Endothelial cell of umbilical vein (primary cell): ENCODE measurements around the gene TMEM121B. TPM values are rescaled to one million over a fixed set of nuclear protein-coding genes. Genes with fewer than 3 reads are reported as not detected.

Experiments
- BruUV-seq: library from RNA; stranded (reverse); fragments of 400-500 nt; replicated peaks from 2 replicates; lab custom pipeline; 2021; lab: Mats Ljungman, UMichigan
- CTCF ChIA-PET: fragments of 300-600, 350-600 bp; sonication (Branson Sonifier 250); formaldehyde crosslinking; loops from one replicate; lab custom pipeline; 2021; ENCODE audit warnings: antibody characterized with exemption, inconsistent platforms; lab: Charles Lee
- POLR2A ChIA-PET: fragments of 300-600, 350-600 bp; sonication (Branson Sonifier 250); formaldehyde crosslinking; loops from one replicate; lab custom pipeline; 2021; ENCODE audit warnings: antibody characterized with exemption, inconsistent platforms; lab: Charles Lee
- DNase-seq: peaks from one replicate; pipeline ENCODE4 v3.0.0-alpha.2; 2011; ENCODE audit warnings: low read depth, low spot score
- FAIRE-seq: peaks from 2 replicates; lab custom pipeline; 2011; peaks lifted over from hg19 to GRCh38; lab: Jason Lieb, UNC
- H2AFZ ChIP-seq: 2 replicates; pipeline ENCODE4 v1.6.0; 2012; ENCODE audit warnings: low read depth, low read length, control low read depth, inconsistent platforms
- H3K27ac ChIP-seq: 2 replicates; pipeline ENCODE4 v1.5.1; 2011; ENCODE audit warnings: low read depth, mild to moderate bottlenecking, control low read depth, low read length, moderate library complexity; ENCODE audit not compliant: insufficient read depth
- H3K27me3 ChIP-seq, 2 experiments: 2 replicates each; pipeline versions ENCODE4 v1.6.0 to v1.6.1; 2011; ENCODE audit warnings: low read length in 2 of 2, mixed read lengths in 1 of 2; ENCODE audit not compliant: control insufficient read depth in 2 of 2, insufficient read depth in 2 of 2
- H3K36me3 ChIP-seq, 2 experiments: 2 replicates in 1 of 2; 3 replicates in 1 of 2; pipeline ENCODE4 v1.5.1; 2011; ENCODE audit warnings: low read length in 2 of 2, mild to moderate bottlenecking in 1 of 2, moderate library complexity in 1 of 2; ENCODE audit not compliant: control insufficient read depth in 2 of 2, insufficient read depth in 2 of 2; ENCODE audit errors: extremely low read depth in 1 of 2
- H3K4me1 ChIP-seq: 3 replicates; pipeline ENCODE4 v1.5.1; 2011; ENCODE audit warnings: mild to moderate bottlenecking, low read length; ENCODE audit not compliant: control insufficient read depth, insufficient read depth; ENCODE audit errors: extremely low read depth
- H3K4me2 ChIP-seq: 2 replicates; pipeline ENCODE4 v1.6.1; 2011; ENCODE audit warnings: low read length, control low read depth, mixed read lengths; ENCODE audit not compliant: insufficient read depth
- H3K4me3 ChIP-seq, 3 experiments: fragments of 200-600 bp in 1 of 3; sonication (generic), shearing (Covaris generic) in 1 of 3; replicated peaks in 1 of 3; 2 replicates each; pipeline ENCODE4 v1.5.1; 2011 to 2016; ENCODE audit warnings: control low read depth in 3 of 3, low read length in 3 of 3, mild to moderate bottlenecking in 2 of 3, inconsistent platforms in 1 of 3, low read depth in 1 of 3, moderate library complexity in 1 of 3; ENCODE audit not compliant: insufficient read depth in 1 of 3
- H3K79me2 ChIP-seq: 2 replicates; pipeline ENCODE4 v1.6.0; 2012; ENCODE audit warnings: low read length, inconsistent platforms; ENCODE audit not compliant: control insufficient read depth, insufficient read depth
- H3K9ac ChIP-seq: replicated peaks from 2 replicates; pipeline ENCODE3; 2011; ENCODE audit warnings: low read length, control low read depth; ENCODE audit not compliant: insufficient read depth; ENCODE audit errors: extremely low read depth
- H3K9me1 ChIP-seq: replicated peaks from 3 replicates; pipeline ENCODE4 v1.6.0; 2011; ENCODE audit warnings: mild to moderate bottlenecking, low read length; ENCODE audit not compliant: control insufficient read depth, insufficient read depth; ENCODE audit errors: extremely low read depth
- H3K9me3 ChIP-seq: replicated peaks from 2 replicates; pipeline ENCODE4 v1.5.1; 2012; ENCODE audit warnings: low read length, inconsistent platforms; ENCODE audit not compliant: control insufficient read depth, insufficient read depth
- H4K20me1 ChIP-seq: replicated peaks from 2 replicates; pipeline ENCODE3; 2011; ENCODE audit warnings: mild to moderate bottlenecking, low read length; ENCODE audit not compliant: control insufficient read depth, insufficient read depth; ENCODE audit errors: extremely low read depth
- EZH2 ChIP-seq: IDR thresholded peaks from 2 replicates; pipeline ENCODE4 v1.6.1; 2012; ENCODE audit warnings: borderline replicate concordance, low read depth, mild to moderate bottlenecking, moderate library complexity, low read length, inconsistent platforms; ENCODE audit not compliant: severe bottlenecking
- FOS ChIP-seq: IDR thresholded peaks from 2 replicates; pipeline ENCODE4 v1.6.1; 2011; ENCODE audit warnings: mild to moderate bottlenecking, low read length, moderate library complexity, borderline replicate concordance; ENCODE audit not compliant: insufficient read depth
- GATA2 ChIP-seq: IDR thresholded peaks from 2 replicates; pipeline ENCODE4 v1.7.0; 2011; ENCODE audit warnings: low read depth, mild to moderate bottlenecking, moderate library complexity, mixed read lengths, low read length; ENCODE audit not compliant: insufficient read length, insufficient read depth
- JUN ChIP-seq: IDR thresholded peaks from 2 replicates; pipeline ENCODE4 v1.6.1; 2011; ENCODE audit warnings: borderline replicate concordance, low read depth; ENCODE audit not compliant: insufficient read length, insufficient read depth
- MAX ChIP-seq: IDR thresholded peaks from 2 replicates; pipeline ENCODE4 v1.6.1; 2011; ENCODE audit not compliant: insufficient read depth, insufficient read length
- MYC ChIP-seq: IDR thresholded peaks from one replicate; pipeline ENCODE4 v1.6.1; 2011; ENCODE audit warnings: mild to moderate bottlenecking, low read depth, low read length
- POLR2A ChIP-seq: IDR thresholded peaks from 2 replicates; pipeline ENCODE4 v1.6.1; 2012; ENCODE audit warnings: low read depth, mild to moderate bottlenecking, control low read depth, low read length
- POLR2AphosphoS5 ChIP-seq: IDR thresholded peaks from 2 replicates; pipeline ENCODE4 v1.6.1; 2012; ENCODE audit warnings: low read depth, mild to moderate bottlenecking, control low read depth, low read length, moderate library complexity; ENCODE audit not compliant: insufficient read depth
- dilution Hi-C: fragments of 300-500 bp; cut with MboI; formaldehyde crosslinking; loops from one replicate; pipeline ENCODE4 v1.15.0; 2019; ENCODE audit warnings: low sequenced_read_pairs; ENCODE audit not compliant: extremely low pct_ligation_motif_present
- intact Hi-C: fragments of 100-400 bp; cut with micrococcal nuclease; formaldehyde crosslinking; loops from one replicate; pipeline ENCODE4 v1.10.0; 2022
- polyA plus RNA-seq, 4 experiments: library from polyadenylated mRNA; depleted of rRNA in 3 of 4; stranded (reverse) in 3 of 4; unstranded in 1 of 4; fragments of >200 nt; gene quantifications; 2 replicates each; pipeline versions ENCODE4 v1.2.1 to v1.2.3, GENCODE V29; 2011 to 2012; ENCODE audit warnings: missing spikeins in 1 of 4
- total RNA-seq: library from RNA; stranded (reverse); gene quantifications from 2 replicates; pipeline ENCODE4 v1.2.3, GENCODE V29; 2021
- TF ChIP-seq, protein P1 (sequence below), 2 donors: IDR thresholded peaks; 1 replicate in 1 of 2; 2 replicates in 1 of 2; pipeline ENCODE4 v1.5.1; 2011; ENCODE audit warnings: low read length in 2 of 2, mild to moderate bottlenecking in 2 of 2, moderate library complexity in 2 of 2, control low read depth in 1 of 2, inconsistent platforms in 1 of 2, low read depth in 1 of 2; ENCODE audit not compliant: insufficient read depth in 1 of 2; ENCODE audit errors: extremely low read depth in 1 of 2

TMEM121B gene
- total and polyA plus RNA-seq, 2 donors (not counting 3 experiments of a cell fraction or from before 2014, with no cell fraction given): 0.18 to 0.33 TPM

DNA sequence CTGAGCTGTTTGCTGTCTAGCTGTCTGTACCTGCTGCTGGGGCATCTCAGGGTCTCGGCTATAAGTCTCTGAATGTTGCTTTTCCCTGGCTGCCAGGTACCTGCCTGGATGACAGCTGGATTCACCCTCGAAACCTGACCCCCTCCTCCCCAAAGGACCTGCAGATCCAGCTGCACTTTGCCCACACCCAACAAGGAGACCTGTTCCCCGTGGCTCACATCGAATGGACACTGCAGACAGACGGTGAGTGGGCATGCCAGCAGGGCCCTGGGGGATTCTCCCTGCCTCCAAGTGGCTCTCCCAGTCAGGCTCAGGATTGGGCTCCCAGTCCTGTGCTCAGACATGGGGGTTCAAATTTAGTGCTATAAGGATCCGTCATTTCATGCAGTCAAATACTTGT lies 23.5 kb downstream of the TMEM121B start:
- DNase-seq (no peak), FAIRE-seq (no peak)
- peaks cover 5% of the 10 kb centered on the region for H3K79me2 ChIP-seq
- H3K27me3 ChIP-seq: no peaks in the 10 kb centered on the region
- H4K20me1 ChIP-seq: peaks cover 2% of the 10 kb centered on the region
- peaks cover 5 to 22% of the 10 kb centered on the region in 2 experiments for H3K36me3 ChIP-seq
- H3K4me3 ChIP-seq: no peak overlapping the region
- no peak overlapping the region for H2AFZ ChIP-seq
- no peak overlapping the region for H3K4me2 ChIP-seq
- H3K4me1 ChIP-seq: no peaks in the 10 kb centered on the region
- ChIA-PET POLR2A (no interaction called here), CTCF (no interaction called here)
- H3K9me1 ChIP-seq: no peaks in the 10 kb centered on the region
- no peak overlapping the region for H3K9ac ChIP-seq
- H3K27ac ChIP-seq: no peak overlapping the region
- TF ChIP-seq POLR2AphosphoS5 (no peak), GATA2 (no peak), POLR2A (no peak), MYC (no peak), JUN (no peak), EZH2 (no peak)
- dilution Hi-C loops: no loop called here
- BruUV-seq: no TSS peak
- H3K9me3 ChIP-seq: no peaks in the 10 kb centered on the region
- intact Hi-C loops: no loop called here

GRCh38 chr22:17097062-17097461 lies 24.1 kb downstream of the TMEM121B start:
- no peak overlapping the region for H3K9ac ChIP-seq
- H4K20me1 ChIP-seq: peaks cover 2% of the 10 kb centered on the region
- CTCF ChIA-PET: no interaction called here
- H3K4me3 ChIP-seq: no peak overlapping the region
- H3K9me3 ChIP-seq: no peaks in the 10 kb centered on the region
- no peaks in the 10 kb centered on the region for H3K27me3 ChIP-seq
- no peak for TF ChIP-seq JUN
- TF ChIP-seq POLR2A: no peak
- TF ChIP-seq GATA2: no peak
- no peak for TF ChIP-seq POLR2AphosphoS5
- TF ChIP-seq, protein P1, sequence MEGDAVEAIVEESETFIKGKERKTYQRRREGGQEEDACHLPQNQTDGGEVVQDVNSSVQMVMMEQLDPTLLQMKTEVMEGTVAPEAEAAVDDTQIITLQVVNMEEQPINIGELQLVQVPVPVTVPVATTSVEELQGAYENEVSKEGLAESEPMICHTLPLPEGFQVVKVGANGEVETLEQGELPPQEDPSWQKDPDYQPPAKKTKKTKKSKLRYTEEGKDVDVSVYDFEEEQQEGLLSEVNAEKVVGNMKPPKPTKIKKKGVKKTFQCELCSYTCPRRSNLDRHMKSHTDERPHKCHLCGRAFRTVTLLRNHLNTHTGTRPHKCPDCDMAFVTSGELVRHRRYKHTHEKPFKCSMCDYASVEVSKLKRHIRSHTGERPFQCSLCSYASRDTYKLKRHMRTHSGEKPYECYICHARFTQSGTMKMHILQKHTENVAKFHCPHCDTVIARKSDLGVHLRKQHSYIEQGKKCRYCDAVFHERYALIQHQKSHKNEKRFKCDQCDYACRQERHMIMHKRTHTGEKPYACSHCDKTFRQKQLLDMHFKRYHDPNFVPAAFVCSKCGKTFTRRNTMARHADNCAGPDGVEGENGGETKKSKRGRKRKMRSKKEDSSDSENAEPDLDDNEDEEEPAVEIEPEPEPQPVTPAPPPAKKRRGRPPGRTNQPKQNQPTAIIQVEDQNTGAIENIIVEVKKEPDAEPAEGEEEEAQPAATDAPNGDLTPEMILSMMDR (IDR thresholded peaks at IDR 0.05; ENCODE audit: extremely low read depth in 1 of 2, insufficient read depth in 1 of 2, low read depth in 1 of 2, low read length in 2 of 2): no peak
- TF ChIP-seq EZH2: no peak
- no peak for TF ChIP-seq MYC
- no peak for TF ChIP-seq FOS
- TF ChIP-seq MAX: no peak
- POLR2A ChIA-PET: no interaction called here
- H3K36me3 ChIP-seq: peaks cover 5 to 22% of the 10 kb centered on the region in 2 experiments
- H2AFZ ChIP-seq: no peak overlapping the region
- intact Hi-C loops (no loop called here), dilution Hi-C loops (no loop called here)
- H3K4me2 ChIP-seq: no peak overlapping the region
- H3K4me1 ChIP-seq: no peaks in the 10 kb centered on the region
- no peaks in the 10 kb centered on the region for H3K9me1 ChIP-seq
- FAIRE-seq (no peak), DNase-seq (no peak)
- H3K27ac ChIP-seq: no peak overlapping the region
- no TSS peak for BruUV-seq
- peaks cover 7% of the 10 kb centered on the region for H3K79me2 ChIP-seq
